ENCODE measurements around the gene GRAMD1A. TPM values are rescaled to one million over a fixed set of nuclear protein-coding genes. Genes with fewer than 3 reads are reported as not detected.

GRAMD1A gene
- total and polyA plus RNA-seq, 9 of the 15 experiments (the other 6 are each of a cell fraction or from before 2014, with no cell fraction given), result 1.4 to 63.8 (median 38.5) TPM

GRCh38 chr19:35068941-35069634 lies 69.0 kb downstream of the GRAMD1A start (continued):
- TF ChIP-seq PYGO2 (tag; IDR thresholded peaks at IDR 0.05) (peak; percentile 58; the same call in 1 of the 2 replicates), BHLHE40 (IDR thresholded peaks at IDR 0.05; ENCODE audit: low read length) (no peak), DDX20 (tag; IDR thresholded peaks at IDR 0.05; ENCODE audit: low read depth) (peak; percentile 65; the same call in 1 of the 2 replicates), NCOA4 (IDR thresholded peaks at IDR 0.05; ENCODE audit: partially characterized antibody) (no peak), ATF7 (IDR thresholded peaks at IDR 0.05) (no peak), ZNF592 (IDR thresholded peaks at IDR 0.05) (peak; percentile 76), BRCA1 (IDR thresholded peaks at IDR 0.05) (no peak), BRCA1 (CRISPR knock-in tag; IDR thresholded peaks at IDR 0.05) (no peak), NFIC (IDR thresholded peaks at IDR 0.05) (no peak), ETS1 (conservative IDR thresholded peaks at IDR 0.05; ENCODE audit: control insufficient read depth, low read depth, low read length) (no peak), ZFPM2 (CRISPR knock-in tag; IDR thresholded peaks at IDR 0.05) (no peak), PTTG1 (tag; IDR thresholded peaks at IDR 0.05; ENCODE audit: low read depth) (peak; percentile 67), CBX5 (IDR thresholded peaks at IDR 0.05; ENCODE audit: borderline replicate concordance, low read depth) (no peak), TEAD2 (tag; IDR thresholded peaks at IDR 0.05) (0 out of 2 replicates have a peak, but pooled peaks have one; percentile 17), NFIX (CRISPR knock-in tag; IDR thresholded peaks at IDR 0.05; ENCODE audit: low read depth) (no peak), ZNF239 (CRISPR knock-in tag; IDR thresholded peaks at IDR 0.05) (no peak), TRIM28 (IDR thresholded peaks at IDR 0.05) (no peak), ZNF778 (CRISPR knock-in tag; IDR thresholded peaks at IDR 0.05) (no peak), NR4A1 (CRISPR knock-in tag; IDR thresholded peaks at IDR 0.05) (no peak), NR4A1 (tag; IDR thresholded peaks at IDR 0.05) (0 out of 2 replicates have a peak, but pooled peaks have one; percentile 48), ZNF589 (CRISPR knock-in tag; IDR thresholded peaks at IDR 0.05; ENCODE audit: low read depth) (no peak), HDAC1 (IDR thresholded peaks at IDR 0.05) (no peak), HDGF (IDR thresholded peaks at IDR 0.05) (no peak), DACH1 (IDR thresholded peaks at IDR 0.05; ENCODE audit: partially characterized antibody) (no peak), ZNF445 (CRISPR knock-in tag; IDR thresholded peaks at IDR 0.05; ENCODE audit: low read depth) (no peak)
